NCI-H2227 (cell line): ENCODE measurements around the gene GOLIM4.
"Not testable (repeated sequence)": the region's sequence is repeated elsewhere in the genome, so short reads cannot be mapped to it uniquely, and the experiment has no call there.

Experiments
- DNase-seq: peaks from one replicate; lab custom pipeline; 2025; ENCODE audit not compliant: unreplicated experiment; lab: John Stamatoyannopoulos, UW

GOLIM4 gene

DNA sequence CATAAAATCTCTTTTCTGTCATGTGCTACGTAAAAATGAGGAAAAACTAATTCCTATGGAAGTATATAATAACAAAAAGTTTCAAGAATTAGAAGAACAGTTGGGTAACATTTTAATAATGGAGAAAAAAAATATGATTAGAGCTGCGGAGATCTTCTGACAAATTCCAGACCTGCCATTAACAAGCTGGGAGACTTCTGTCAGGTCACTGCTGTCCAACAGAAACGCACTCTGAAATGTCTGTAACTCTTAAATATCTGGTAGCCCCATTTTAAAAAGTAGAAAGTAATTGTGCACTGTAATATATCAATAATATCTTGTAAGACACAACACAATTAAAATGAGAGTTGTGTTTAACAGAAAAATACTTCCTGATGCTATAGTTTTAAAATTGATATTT is 15.7 kb downstream of the GOLIM4 start:
- no peak for DNase-seq

DNA sequence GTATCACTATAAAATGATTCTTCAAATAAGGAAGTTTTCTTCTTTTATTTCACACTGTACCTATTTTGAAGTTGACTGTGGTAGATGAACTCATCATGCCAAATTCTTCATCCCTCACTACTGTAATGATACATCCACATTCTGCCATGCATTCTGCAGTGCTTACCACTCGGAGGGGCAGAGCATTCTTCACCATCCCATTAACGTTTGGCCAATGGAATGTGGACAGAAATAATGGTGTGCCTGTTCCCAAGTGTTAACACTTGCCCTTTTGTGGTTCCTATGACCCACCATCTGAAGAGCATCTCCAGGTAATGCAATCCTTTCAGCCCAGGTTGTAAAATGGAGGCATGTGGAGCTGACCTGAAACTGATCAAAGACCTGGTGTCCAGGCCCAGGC is 18.6 kb downstream of the GOLIM4 start:
- no peak for DNase-seq

DNA sequence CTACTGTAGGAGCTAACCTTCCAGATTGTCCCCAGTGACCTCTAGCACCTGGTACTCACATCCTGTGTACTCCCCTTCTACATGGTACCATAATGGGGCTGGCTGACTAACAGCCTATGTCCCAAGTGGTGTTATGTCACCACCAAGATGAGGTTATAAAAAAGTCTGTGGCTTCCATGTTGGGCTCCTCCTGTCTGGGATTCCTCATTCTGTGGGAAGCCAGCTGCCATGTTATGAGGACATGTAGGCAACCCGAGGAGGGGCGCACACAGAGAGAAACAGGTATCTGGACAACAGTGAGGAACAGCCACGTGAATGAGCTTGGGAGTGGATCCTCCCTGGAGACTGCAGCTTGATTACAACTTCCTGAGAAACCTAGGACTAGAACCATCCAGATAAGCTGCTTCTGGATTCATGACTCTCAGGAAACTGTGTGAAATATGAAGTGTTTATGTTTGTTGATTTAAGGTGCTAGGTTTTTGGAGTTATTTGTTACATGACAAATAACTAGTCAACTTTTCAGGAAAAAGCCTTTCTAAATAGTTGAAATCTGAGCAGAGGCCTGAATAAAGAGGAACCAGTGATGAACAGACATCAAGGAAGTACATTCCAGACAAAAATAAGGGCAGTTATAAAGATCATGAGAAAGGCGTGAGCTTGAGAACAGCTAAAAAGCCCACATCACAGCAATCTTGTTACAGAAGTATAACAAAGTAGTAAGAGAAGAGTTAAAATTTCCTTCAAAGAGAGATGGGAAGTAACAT is 21.7 kb downstream of the GOLIM4 start:
- no peak for DNase-seq

DNA sequence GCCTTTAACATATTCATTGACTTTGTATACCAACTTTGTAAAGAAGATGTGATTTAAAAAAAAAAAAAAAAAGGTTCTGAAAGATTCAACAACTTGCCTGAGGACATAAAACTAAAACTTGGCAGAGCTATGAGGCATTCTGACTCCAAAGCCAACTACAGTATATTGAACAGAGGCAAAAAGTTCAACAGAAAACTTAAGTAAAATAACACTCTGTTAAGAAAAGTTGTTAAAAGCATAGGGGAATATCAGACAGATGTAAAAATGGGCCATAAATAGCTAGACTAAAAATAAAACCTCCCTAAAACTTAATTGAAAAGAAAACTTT is 23.4 kb downstream of the GOLIM4 start:
- DNase-seq = no peak

DNA sequence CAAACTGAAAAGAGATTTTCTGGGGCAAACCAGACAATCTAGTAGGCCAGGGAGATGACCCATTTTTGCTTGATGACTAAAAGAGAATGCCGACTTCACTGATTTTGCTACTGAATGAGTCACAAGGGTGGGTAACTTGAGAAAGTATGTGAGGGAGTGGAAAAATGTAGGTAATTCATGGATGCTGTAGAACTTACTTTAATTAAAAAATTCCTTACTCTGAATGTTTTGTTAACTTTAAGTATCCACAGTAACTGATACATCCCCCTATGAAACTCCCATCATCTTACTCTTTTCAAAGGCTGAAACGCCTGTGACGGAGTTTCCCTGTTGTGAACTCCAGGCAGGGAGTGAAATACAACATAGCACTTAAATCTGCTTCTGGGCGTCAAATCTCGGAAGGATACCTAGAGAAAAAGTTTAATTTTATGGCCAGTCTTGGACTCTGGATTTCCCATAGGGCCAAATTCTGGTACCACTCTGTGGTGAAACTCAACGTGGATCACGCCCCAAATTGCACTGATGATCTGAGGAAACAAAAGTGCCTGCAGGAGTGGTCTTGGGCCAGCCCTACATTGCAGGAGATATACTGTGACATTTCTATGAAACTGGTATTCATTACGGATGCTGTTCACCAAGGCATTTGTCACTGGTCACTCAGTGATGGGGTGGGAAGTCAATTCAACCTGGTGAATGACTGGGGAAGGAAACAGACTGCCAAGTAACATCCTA is 24.0 kb downstream of the GOLIM4 start:
- DNase-seq = no peak

DNA sequence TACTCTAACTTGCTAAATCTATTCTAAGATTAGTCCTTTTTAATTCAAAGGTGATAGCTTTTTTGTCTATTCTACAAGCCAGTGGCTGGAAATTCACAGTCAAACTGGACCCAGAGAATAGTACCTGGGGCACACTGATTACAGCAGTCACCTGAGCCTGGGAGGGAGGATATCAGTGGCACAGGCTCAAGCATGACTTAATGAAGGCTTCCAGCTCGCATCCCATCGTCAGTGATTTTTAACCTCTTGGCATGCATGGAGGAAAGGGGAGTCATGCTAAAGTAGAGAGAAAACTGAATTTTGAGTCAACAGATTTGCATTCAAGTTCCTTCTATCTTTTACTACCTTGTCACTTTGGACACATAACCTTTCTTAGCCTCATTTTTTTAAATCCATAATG is 24.8 kb downstream of the GOLIM4 start:
- no peak for DNase-seq

DNA sequence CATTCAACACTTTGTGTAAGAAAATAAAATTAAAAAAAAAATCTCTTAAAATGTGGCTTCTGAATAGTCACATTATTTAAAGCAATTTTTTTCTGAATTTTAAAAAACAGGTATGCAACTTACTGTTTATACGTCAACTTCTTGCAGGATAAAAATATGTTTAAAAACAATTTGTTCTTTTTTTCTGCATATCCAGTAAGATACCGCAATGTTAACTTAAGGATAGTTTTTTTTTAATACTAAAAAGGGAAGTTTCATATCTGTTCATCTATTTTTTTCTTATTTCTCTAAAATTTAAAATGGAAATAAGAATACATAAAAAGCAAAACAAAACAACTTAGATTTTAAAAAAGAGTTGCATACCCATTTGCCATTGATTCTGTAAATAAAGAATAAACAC is 27.4 kb downstream of the GOLIM4 start:
- DNase-seq = no peak

DNA sequence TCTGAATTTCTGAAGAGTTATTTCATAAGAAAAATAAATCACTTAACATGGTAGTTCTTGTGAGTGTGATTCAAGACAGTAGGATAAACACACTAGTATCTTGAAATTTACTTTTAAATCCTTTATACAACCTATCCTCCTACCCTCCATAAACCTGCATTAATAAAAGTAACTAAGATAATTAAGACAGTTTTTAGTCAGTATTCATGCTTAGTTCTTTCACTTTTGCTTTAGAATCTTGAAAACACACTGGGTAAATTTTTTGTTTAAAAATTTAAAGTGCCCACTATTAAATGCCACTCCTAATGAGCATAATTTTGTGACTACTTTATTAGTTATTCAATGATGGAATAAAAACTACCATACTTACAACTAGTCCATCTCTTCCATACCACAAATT is 28.8 kb downstream of the GOLIM4 start:
- no peak for DNase-seq

DNA sequence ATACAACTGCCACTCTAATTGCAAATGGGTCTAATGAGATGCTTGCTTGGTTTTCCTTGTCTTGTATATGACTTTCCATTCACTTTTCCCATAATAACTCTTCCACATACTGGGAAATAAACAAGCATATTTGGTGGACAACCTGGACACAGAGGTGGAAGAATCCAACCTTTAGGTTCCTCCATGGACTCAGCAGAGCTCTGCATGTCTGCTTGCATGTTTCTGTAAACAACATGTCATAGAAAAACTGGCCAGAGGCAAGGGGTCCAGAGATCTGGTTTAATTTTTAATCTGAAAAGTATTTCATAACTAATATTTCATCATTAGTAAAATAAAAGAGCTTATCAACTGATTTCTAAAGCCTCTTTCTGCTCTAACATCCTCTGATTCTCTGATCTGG is 30.2 kb downstream of the GOLIM4 start:
- no peak for DNase-seq

DNA sequence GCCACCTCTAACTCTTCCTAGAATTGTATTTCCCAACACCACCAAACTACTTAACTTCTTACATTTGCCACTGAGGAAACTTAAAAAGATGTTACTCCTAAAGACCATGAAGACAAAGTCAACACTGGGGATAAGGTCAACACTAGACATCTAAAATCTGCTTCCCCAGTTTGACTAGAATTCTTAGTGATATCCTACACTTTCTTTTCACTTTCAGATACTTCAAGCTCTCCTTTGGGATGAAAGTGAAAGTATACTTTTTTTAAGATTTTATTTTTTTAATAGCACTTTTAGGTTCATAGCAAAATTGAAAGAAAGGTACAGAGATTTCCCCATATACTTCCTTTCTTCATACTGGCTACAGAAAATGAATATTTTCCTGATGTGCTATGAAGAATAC is 32.6 kb downstream of the GOLIM4 start:
- DNase-seq = no peak

DNA sequence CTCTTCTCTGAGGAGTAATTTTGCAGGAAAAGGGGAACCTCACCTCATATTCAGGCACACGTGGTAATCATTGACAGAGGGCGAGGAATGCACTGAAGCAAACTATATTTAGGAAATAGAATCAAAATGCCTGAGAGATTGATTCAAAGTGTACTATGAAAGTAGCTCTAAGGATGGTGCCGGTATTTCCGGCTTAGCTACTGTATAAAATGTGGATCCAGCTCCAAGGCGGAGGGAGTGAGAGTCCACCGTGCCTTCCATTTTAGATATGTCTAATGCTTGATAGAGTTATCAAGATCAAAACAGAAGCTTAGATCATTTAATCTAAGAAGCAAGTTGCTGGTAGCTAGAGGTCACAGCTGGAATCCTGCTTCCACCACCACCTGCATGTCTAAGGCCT is 33.0 kb downstream of the GOLIM4 start:
- no peak for DNase-seq

DNA sequence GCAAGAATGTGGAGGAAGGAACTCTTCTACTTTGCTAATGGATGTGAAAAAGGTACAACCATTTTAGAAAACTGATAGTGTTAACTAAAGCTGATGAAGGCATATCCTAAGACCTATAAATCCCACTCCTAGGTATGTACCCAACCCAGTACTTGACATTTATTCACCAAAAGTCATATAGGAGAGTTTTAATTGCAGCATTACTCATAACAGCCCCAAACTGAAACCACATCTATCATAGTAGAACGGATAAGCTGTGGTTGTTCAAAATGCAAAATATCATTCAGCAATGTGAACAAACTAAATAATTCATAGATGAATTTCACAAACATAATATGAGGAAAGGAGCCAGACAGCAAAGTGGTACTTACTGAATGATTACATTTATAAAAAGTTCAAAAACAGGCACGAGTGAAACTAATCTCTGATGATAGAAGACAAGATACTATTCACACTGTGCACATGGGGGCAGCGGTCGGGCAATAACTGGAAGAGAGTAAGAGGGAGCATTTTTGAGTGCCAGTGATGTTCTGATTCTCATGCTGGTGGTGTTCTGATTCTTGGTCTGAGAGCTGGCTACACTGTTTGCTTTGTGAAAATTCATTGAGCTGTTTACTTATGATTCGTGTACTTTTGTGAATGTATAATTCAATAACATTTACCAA is 34.3 kb downstream of the GOLIM4 start:
- no peak for DNase-seq

DNA sequence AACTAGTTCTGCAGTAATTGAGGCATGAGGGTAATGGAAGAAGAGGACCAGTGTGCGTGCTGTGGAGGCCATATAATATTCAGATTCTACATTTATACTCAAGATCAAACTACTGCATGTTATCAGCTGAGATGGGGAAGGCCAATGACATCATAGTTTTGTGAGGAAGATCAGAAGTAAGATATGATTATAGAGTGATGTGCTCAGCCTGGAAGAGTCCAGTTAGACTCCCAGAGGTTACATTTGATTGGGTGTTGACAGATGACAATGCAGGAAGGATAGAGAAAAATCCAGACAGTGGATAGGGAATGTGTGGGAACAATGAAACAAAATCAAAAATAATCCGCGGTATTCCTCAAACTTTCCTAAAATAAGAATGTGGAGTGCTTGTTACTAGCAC is 35.4 kb downstream of the GOLIM4 start:
- DNase-seq = no peak

DNA sequence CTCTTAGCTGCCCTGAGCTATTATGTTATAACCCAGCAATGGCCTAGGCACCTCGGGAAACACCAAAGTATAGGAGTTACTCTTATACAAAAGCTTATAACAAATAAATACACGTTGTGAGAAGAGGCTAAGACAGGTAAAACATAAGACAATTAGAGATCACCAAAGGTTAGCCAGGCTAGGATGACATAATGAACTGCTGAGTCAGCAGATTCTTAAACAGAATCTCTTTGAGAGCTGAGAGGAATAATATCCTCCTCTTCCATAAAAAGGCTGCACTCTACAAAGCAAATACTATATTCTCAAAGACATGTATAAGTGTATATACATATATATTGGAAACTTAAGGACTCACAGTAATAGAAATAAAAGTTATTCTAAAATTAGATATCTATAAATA is 37.2 kb downstream of the GOLIM4 start:
- no peak for DNase-seq

DNA sequence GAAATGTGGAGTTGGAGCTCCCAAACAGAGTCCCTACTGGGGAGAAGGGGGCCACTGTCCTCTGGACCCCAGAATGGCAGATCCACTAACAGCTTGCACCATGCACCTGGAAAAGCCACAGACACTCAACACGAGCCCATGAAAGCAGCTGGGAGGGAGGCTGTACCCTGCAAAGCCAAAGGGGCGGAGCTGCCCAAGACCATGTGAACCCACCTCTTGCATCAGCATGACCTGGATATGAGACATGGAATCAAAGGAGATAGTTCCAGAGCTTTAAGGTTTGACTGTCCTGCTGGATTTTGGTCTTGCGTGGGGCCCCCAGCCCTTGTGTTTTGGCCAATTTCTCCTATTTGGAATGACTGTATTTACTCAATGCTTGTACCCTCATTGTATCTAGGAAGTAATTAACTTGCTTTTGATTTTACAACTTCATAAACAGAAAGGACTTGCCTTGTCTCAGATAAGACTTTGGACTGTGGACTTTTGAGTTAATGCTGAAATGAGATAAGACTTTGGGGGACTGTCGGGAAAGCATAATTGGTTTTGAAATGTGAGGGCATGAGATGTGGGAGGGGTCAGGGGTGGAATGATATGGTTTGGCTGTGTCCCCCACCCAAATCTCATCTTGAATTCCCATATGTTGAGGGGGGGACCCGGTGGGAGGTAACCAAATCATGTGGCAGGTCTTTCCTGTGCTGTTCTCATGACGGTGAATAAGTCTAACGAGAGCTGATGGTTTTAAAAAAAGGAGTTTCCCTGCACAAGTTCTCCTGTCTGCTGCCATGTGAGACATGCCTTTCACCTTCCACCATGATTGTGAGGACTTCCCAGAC is 39.1 kb downstream of the GOLIM4 start:
- not testable (repeated sequence) for DNase-seq

DNA sequence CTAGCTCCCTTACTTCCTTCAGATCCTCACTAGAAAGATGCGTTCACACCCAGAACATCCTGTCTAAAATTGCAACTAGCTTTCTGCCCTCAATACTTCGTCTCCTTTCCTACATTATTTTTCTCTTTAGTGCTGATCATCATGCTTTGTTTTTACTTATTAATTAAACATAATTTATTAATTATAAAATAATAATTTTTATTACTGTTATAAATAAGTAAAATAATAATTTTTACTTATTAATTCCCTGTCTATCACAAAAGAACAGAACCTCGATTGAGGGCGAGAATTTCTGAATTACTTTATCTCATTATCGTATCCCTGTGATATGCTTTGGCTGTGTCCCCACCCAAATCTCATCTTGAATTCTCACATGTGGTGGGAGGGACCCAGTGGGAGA is 41.3 kb downstream of the GOLIM4 start:
- DNase-seq = no peak

DNA sequence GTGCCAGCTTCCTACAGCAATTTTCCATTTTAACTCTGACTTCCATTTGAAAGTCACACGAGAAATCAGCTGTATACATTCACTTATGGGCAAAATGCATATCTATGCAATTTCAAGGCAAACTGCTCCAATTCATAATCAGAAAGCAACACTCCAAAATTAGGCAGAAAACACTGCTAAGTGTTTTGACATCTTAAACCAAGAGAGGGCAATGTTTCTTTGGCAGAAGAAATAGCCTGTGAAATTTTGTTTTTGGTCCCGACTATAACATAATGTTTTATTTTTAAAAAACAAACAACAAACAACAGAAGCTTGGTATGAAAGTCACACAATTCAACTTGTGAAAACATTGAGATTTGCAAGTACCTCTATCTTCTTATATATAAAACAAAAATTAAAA is 42.6 kb downstream of the GOLIM4 start:
- DNase-seq = no peak

DNA sequence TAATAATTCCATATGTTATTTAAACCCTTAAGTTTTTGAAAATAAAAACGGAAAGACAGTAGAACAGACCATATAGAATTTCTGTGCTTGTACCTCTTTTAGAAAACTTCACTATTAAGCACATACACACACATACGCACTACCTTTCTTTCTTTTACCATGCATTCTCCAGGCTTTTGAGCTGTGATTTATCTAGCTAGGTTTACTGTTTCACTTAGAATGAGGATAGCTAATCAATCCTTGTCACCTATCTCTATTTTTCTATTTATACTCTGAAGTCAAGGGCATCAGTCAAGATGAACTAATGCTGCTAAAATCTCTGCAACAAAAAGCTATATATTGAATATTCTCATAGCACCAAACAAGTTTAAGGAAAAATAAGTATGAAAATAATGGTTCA is 43.2 kb downstream of the GOLIM4 start:
- DNase-seq = no peak

DNA sequence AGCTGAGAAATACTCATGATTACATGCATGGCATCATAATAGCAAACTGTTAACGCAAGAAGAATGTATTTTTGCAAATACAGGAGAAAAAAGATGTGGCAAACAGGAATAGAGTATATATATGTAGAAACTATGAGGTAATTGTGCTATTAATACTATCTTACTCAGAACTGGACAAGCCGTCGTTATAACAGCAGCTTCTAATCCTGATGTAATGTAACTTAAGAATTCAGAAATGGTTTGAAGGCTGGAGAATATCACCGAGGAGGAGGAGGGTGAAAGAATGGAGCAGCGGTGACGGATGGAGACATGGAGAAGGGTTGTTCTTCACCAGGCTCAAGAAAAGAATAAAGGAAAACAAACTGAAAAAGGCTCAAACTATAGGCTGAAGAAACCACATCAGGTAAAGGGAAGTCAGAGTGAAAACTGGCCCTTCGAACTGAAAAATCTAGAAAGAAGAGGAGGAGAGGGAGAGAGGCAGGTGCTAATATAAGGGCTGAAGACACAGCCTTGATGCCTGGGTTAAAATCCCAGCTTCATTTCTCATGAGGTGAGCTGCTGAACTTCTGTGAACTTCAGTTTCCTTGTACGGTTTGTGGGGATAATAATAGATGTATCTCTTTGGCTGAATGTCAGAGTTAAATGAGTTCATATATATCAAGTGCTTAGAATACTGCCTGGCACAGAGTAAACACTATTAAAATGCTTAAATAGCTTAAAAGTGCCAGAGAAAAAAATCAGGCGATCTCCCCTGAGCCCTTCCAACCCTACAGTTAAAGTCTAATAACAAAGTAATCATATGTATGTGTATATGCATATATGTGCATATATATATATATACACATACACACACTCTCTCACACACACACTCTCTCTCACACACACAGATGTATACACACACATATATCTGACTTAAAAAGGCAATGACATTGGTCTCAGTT is 43.9 kb downstream of the GOLIM4 start:
- DNase-seq = no peak

DNA sequence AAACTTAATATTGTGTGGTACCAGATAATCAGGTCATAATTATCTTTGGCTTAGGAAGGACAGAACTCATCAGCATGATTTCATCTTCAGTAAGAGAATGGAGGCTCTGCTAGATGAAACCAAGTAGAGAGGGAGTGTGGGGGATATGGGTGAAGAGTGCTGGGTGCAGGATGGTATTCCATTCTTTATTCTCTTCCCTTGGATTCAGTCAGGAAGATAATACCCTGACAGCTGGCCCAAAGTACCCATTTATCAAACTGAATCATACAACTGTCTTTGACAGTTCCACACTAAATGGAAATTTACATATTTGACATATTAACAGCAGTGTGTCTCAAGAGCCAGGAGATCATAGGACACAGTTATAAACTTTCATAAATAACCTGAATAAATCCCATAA is 44.7 kb downstream of the GOLIM4 start:
- no peak for DNase-seq
